ENCODE results near the gene TMEM184B.

Gene TMEM184B

GRCh38 chr22:38207898-38208432 is 64.8 kb downstream of the TMEM184B start:
- Histone ChIP-seq H3K27ac (ENCODE audit: insufficient read depth, low read length, poor library complexity, severe bottlenecking) (no peak overlapping the region), H3K4me1 (ENCODE audit: control insufficient read depth, insufficient read depth, low read length, poor library complexity, severe bottlenecking) (peaks cover 13% of the 10 kb centered on the region), H3K36me3 (ENCODE audit: control insufficient read depth, insufficient read depth, low read length) (no peaks in the 10 kb centered on the region), H3K27me3 (replicated peaks; ENCODE audit: control insufficient read depth, insufficient read depth, low read length, poor library complexity, severe bottlenecking) (no peaks in the 10 kb centered on the region), H3K9me3 (ENCODE audit: control insufficient read depth, low read length) (no peaks in the 10 kb centered on the region), H3K4me3 (ENCODE audit: insufficient read depth, low read depth, low read length, poor library complexity, severe bottlenecking) (no peak overlapping the region)
- no peak for DNase-seq

GRCh38 chr22:38205261-38206128 is 67.3 kb downstream of the TMEM184B start:
- Histone ChIP-seq H3K9me3 (ENCODE audit: control insufficient read depth, low read length) (no peaks in the 10 kb centered on the region), H3K4me1 (ENCODE audit: control insufficient read depth, insufficient read depth, low read length, poor library complexity, severe bottlenecking) (peaks cover 22% of the 10 kb centered on the region), H3K27ac (ENCODE audit: insufficient read depth, low read length, poor library complexity, severe bottlenecking) (no peak overlapping the region), H3K36me3 (ENCODE audit: control insufficient read depth, insufficient read depth, low read length) (no peaks in the 10 kb centered on the region), H3K27me3 (replicated peaks; ENCODE audit: control insufficient read depth, insufficient read depth, low read length, poor library complexity, severe bottlenecking) (no peaks in the 10 kb centered on the region), H3K4me3 (ENCODE audit: insufficient read depth, low read depth, low read length, poor library complexity, severe bottlenecking) (no peak overlapping the region)
- DNase-seq: no peak

GRCh38 chr22:38204784-38205183 is 68.0 kb downstream of the TMEM184B start:
- no peaks in the 10 kb centered on the region for H3K27me3 ChIP-seq (replicated peaks; ENCODE audit: control insufficient read depth, insufficient read depth, low read length, poor library complexity, severe bottlenecking)
- no peaks in the 10 kb centered on the region for H3K36me3 ChIP-seq (ENCODE audit: control insufficient read depth, insufficient read depth, low read length)
- H3K9me3 ChIP-seq (ENCODE audit: control insufficient read depth, low read length): no peaks in the 10 kb centered on the region
- H3K27ac ChIP-seq (ENCODE audit: insufficient read depth, low read length, poor library complexity, severe bottlenecking): no peak overlapping the region
- peaks cover 22% of the 10 kb centered on the region for H3K4me1 ChIP-seq (ENCODE audit: control insufficient read depth, insufficient read depth, low read length, poor library complexity, severe bottlenecking)
- DNase-seq: no peak
- no peak overlapping the region for H3K4me3 ChIP-seq (ENCODE audit: insufficient read depth, low read depth, low read length, poor library complexity, severe bottlenecking)

GRCh38 chr22:38203855-38204514 is 68.8 kb downstream of the TMEM184B start:
- DNase-seq: no peak
- no peaks in the 10 kb centered on the region for H3K36me3 ChIP-seq (ENCODE audit: control insufficient read depth, insufficient read depth, low read length)
- H3K9me3 ChIP-seq (ENCODE audit: control insufficient read depth, low read length): no peaks in the 10 kb centered on the region
- peak overlapping the region; percentile 87 for H3K27ac ChIP-seq (ENCODE audit: insufficient read depth, low read length, poor library complexity, severe bottlenecking)
- H3K27me3 ChIP-seq (replicated peaks; ENCODE audit: control insufficient read depth, insufficient read depth, low read length, poor library complexity, severe bottlenecking): no peaks in the 10 kb centered on the region
- H3K4me1 ChIP-seq (ENCODE audit: control insufficient read depth, insufficient read depth, low read length, poor library complexity, severe bottlenecking): peaks cover 22% of the 10 kb centered on the region
- H3K4me3 ChIP-seq (ENCODE audit: insufficient read depth, low read depth, low read length, poor library complexity, severe bottlenecking): peak overlapping the region; percentile 86

- no peaks in the 10 kb centered on the region for H3K36me3 ChIP-seq (ENCODE audit: control insufficient read depth, insufficient read depth, low read length)
- peaks cover 22% of the 10 kb centered on the region for H3K4me1 ChIP-seq (ENCODE audit: control insufficient read depth, insufficient read depth, low read length, poor library complexity, severe bottlenecking)
- DNase-seq: peak in 1 of 3 donors; percentile 28
Observed at GRCh38 chr22:38203090-38203810, 69.6 kb downstream of the TMEM184B start.

GRCh38 chr22:38202437-38203089 is 70.2 kb downstream of the TMEM184B start:
- H3K4me3 ChIP-seq (ENCODE audit: insufficient read depth, low read depth, low read length, poor library complexity, severe bottlenecking): peak overlapping the region; percentile 86
- H3K9me3 ChIP-seq (ENCODE audit: control insufficient read depth, low read length): no peaks in the 10 kb centered on the region
- DNase-seq: peak; percentile 49 to 61 (median 54)
- peak overlapping the region; percentile 87 for H3K27ac ChIP-seq (ENCODE audit: insufficient read depth, low read length, poor library complexity, severe bottlenecking)
- peaks cover 22% of the 10 kb centered on the region for H3K4me1 ChIP-seq (ENCODE audit: control insufficient read depth, insufficient read depth, low read length, poor library complexity, severe bottlenecking)
- H3K36me3 ChIP-seq (ENCODE audit: control insufficient read depth, insufficient read depth, low read length): no peaks in the 10 kb centered on the region
- H3K27me3 ChIP-seq (replicated peaks; ENCODE audit: control insufficient read depth, insufficient read depth, low read length, poor library complexity, severe bottlenecking): no peaks in the 10 kb centered on the region

More at GRCh38 chr22:38203090-38203810, 69.6 kb downstream of the TMEM184B start:
- Histone ChIP-seq H3K27ac (ENCODE audit: insufficient read depth, low read length, poor library complexity, severe bottlenecking) (peak overlapping the region; percentile 87), H3K9me3 (ENCODE audit: control insufficient read depth, low read length) (no peaks in the 10 kb centered on the region), H3K4me3 (ENCODE audit: insufficient read depth, low read depth, low read length, poor library complexity, severe bottlenecking) (peak overlapping the region; percentile 86), H3K27me3 (replicated peaks; ENCODE audit: control insufficient read depth, insufficient read depth, low read length, poor library complexity, severe bottlenecking) (no peaks in the 10 kb centered on the region)

- Histone ChIP-seq H3K9me3 (ENCODE audit: control insufficient read depth, low read length) (no peaks in the 10 kb centered on the region), H3K4me3 (ENCODE audit: insufficient read depth, low read depth, low read length, poor library complexity, severe bottlenecking) (peak within 1 kb of the TSS; percentile 86), H3K27ac (ENCODE audit: insufficient read depth, low read length, poor library complexity, severe bottlenecking) (peak within 1 kb of the TSS; percentile 87), H3K27me3 (replicated peaks; ENCODE audit: control insufficient read depth, insufficient read depth, low read length, poor library complexity, severe bottlenecking) (no peaks in the 10 kb centered on the region), H3K4me1 (ENCODE audit: control insufficient read depth, insufficient read depth, low read length, poor library complexity, severe bottlenecking) (peaks cover 22% of the 10 kb centered on the region), H3K36me3 (ENCODE audit: control insufficient read depth, insufficient read depth, low read length) (no peaks in the 10 kb centered on the region)
- DNase-seq: peak; percentile 87 to 88 (median 88)
Observed at GRCh38 chr22:38201711-38202436, 70.9 kb downstream of the TMEM184B start, which contains the start of gene MAFF. Gene MAFF (plus strand): TSS chr22:38201994. CDS start chr22:38213854, 11,860 bp downstream.

GRCh38 chr22:38201371-38201710 is 71.5 kb downstream of the TMEM184B start:
- Histone ChIP-seq H3K36me3 (ENCODE audit: control insufficient read depth, insufficient read depth, low read length) (no peaks in the 10 kb centered on the region), H3K4me3 (ENCODE audit: insufficient read depth, low read depth, low read length, poor library complexity, severe bottlenecking) (no peak overlapping the region), H3K4me1 (ENCODE audit: control insufficient read depth, insufficient read depth, low read length, poor library complexity, severe bottlenecking) (peaks cover 22% of the 10 kb centered on the region), H3K27me3 (replicated peaks; ENCODE audit: control insufficient read depth, insufficient read depth, low read length, poor library complexity, severe bottlenecking) (no peaks in the 10 kb centered on the region), H3K27ac (ENCODE audit: insufficient read depth, low read length, poor library complexity, severe bottlenecking) (peak overlapping the region; percentile 87), H3K9me3 (ENCODE audit: control insufficient read depth, low read length) (no peaks in the 10 kb centered on the region)
- no peak for DNase-seq
